ENCODE results near the gene AGFG1.

The AGFG1 gene, protein sequence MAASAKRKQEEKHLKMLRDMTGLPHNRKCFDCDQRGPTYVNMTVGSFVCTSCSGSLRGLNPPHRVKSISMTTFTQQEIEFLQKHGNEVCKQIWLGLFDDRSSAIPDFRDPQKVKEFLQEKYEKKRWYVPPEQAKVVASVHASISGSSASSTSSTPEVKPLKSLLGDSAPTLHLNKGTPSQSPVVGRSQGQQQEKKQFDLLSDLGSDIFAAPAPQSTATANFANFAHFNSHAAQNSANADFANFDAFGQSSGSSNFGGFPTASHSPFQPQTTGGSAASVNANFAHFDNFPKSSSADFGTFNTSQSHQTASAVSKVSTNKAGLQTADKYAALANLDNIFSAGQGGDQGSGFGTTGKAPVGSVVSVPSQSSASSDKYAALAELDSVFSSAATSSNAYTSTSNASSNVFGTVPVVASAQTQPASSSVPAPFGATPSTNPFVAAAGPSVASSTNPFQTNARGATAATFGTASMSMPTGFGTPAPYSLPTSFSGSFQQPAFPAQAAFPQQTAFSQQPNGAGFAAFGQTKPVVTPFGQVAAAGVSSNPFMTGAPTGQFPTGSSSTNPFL

GRCh38 chr2:227471924-227472264 is at the start of gene AGFG1:
TSS of gene AGFG1 (plus strand) at chr2:227472156. CDS start at chr2:227472422, 266 bp downstream.
- peak; percentile 88 for DNase-seq

DNA sequence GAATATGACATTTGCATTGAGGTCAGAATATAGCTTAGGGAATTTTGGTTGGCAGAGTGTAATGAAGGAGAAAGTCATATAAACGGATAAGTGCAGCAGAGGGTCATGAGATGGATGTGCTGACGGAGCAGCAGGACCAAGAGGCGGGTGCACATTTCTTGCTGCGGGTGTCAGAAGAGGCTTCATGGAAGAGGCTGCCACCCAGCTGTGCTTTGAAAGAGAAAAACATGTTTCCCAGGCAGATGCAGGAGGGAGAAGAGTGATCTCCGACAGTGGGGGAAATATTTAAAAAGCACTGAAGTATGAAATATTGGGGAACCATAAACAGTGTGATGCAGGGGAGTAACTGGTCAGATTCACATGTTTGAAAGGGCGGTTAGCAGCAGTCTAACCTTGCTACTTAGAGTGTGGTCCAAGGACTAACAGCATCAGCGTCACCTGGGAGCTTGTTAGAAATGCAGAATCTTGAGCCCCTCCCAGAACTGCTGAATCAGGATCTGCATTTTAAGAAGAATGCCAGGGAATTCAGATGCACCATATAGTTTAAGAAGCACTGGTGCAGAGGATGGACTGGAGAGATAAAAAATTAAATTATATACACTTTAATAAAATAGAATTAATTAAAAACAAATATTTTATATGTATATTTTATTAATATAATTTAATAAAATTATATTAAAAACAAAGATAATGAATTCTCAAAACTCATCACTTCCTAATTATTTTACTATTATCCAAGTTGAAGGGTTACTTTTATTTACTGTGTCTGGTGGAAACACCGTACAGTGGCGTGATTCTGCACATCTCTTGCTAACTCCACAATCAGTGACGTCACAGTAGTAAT is 48.1 kb upstream of the AGFG1 start:
- DNase-seq, result no peak

DNA sequence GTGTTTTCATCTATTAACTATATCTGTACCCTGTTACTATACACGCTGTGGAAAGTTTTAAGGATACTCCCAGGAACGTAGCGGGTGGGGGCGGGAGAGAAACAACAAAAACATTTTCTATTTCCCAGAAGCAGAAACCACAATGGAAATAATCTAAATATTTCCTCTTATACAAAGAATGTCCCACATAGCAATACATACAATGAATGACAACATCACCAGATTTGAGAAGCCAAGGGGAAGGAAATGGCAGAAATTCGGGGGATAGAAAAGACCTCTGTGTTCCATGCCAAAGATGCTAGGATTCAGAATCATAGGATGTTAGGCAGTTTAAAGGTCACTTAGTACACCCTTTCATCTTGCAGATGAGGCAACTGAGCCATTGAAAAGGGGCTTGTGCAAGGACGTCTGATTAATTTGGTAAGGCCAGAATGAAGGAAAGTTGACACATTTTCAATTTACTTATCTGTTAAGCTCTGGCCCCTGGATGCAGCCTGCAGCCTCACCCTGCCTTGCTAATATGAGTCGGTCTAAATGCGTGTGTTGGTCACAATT is 43.1 kb upstream of the AGFG1 start:
- DNase-seq, result no peak

DNA sequence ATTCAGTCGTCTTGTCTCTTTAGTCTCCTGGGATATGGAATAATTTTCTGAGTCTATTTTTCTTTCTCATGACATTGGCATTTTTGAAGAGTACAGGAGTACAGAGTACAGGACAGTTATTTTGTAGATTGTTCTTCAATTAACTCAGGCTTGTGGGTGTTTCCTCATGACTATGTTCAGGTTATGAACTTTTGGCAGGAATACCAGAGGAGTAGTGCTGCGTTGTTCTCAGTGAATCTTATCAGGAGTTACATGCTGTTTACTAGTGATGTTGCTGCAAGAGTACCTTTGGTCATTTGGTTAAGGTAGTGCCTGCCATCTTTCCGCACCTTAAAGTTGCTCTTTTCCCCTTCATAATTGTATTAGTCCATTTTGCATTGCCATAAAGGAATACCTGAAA is 41.3 kb upstream of the AGFG1 start:
- no peak for DNase-seq

DNA sequence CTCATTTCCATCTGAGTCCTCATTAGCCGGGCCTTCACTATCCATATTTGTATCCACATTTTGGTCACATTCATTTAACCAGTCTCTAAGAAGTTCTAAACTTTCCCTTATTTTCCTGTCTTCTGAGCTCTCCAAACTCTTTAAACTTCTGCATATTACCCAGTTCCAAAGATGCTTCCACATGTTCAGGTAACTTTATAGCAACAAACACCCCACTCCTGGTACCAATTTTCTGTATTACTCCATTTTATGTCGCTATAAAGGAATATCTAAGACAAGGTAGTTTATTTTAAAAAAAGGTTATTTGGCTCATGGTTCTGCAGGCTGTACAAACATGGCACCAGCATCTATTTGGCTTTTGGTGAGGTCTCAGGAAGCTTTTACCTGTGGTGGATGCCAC is 38.8 kb upstream of the AGFG1 start:
- DNase-seq, result no peak

DNA sequence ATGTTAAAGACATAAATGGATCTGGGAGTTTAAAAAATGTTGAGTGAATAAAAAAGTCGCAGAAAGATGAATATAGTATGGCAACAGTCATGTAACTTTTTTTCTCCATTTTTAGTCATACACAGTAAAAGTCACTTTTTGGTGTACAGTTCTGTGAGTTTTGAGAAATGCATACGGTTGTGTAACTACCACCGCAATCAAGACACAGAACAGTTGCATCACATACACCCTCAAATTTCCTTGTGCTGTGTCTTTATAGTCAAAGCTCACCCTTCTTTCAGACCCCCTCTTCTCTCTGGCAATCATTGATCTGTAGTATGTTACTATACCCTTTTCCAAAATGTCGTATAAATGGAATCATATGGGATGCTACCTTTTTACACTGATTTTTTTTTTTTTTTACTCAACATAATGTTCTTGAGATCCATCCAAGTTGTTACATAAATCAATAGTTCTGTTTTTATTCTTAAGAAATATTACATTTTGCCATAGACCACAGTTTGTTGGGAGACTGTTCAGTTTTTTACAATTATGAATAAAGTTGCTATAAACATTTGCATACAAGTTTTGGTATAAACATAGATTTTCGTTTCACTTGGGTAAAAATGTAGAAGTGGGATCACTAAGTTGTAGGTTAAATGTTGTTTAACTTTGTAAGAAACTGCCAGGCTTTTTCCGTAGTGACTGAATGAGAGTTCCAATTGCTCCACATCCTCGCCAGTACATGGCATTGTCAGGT is 35.4 kb upstream of the AGFG1 start:
- DNase-seq, result no peak

DNA sequence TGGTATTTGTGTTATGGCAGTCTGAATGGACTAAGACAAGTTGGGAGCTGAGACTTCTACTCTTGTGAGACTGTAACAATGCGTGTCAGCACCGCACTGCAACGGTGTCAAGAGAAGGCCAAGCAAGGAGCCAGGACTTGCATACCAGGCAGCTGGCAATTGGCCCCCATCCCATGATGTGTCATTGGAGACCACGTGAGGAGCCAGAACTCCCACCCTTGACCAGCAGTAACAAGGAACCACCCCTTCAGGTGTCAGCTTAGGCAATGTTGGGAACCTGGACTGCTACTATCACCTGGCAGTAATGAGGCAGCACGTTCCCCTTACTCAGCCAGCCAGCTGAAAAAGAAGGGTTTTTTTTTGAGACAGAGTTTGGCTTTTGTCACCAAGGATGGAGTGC is 32.7 kb upstream of the AGFG1 start:
- DNase-seq, result no peak

GRCh38 chr2:227442639-227443038 is 29.3 kb upstream of the AGFG1 start:
- DNase-seq, result no peak

DNA sequence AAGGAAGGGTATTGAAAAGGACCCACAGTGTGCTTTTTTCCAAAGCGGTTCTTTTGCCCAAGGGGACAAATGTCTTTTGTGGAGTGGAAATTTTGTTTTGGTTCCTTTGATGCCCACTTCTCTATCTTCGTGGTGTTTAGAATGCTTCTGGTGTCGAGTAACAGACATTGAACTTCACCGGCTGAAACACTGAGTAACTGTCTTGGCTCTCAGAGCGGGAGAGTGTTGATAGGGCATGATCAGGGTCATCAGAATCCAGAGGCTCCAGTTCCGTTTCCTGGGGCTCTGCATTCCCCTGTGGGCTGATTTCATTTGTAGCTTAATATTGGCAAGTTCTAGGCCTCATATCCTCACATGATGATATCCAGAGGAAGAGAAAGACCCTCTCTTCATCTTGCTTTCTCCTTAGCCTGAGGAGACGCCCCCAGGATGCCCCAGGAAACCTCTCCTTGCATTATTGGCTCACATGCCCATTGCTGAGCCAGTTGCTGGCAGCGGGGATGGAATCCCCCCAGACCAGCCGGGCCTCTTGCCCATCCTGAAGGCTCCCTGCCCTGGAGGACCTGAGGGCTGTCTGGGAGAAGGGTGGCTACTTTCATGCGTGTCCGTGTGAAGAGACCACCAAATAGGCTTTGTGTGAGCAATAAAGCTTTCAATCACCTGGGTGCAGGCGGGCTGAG is 27.9 kb upstream of the AGFG1 start:
- no peak for DNase-seq

GRCh38 chr2:227447606-227448005 is 24.4 kb upstream of the AGFG1 start:
- DNase-seq, result no peak

- DNase-seq, result no peak
Measured at GRCh38 chr2:227450311-227450841, 21.6 kb upstream of the AGFG1 start.

DNA sequence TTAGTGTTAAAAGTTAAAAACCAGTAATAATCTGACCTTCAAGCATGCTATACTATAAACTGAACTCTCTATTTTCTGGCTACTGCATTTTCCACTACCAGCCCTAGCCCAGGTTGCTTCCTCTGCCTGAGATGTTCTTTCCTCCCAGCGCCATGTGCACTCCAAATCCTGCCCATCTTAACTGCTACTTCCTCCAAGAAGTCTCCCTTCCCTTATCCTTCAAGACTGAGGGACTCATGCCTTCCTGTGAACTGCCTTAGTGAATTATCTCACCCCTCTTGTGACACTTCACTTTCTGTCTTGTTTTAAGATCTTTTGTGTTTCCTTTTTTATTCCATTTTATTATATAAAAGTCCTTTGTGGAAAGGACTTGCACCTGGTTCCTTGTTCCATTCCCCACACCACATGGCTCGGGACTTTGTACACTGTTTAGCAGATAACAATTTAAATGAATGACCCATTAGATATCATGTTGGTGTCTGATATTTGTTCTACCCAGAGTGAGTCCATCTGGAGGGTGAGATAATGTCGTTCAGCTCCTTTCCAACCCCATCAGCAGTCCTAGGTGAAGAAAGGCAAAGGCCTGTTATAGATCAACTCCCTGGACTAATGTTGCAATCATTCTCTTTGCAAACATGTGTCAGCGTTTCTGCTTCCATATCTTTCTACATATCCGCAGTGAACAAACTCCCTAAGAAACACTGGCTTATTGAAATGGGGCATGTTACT is 20.9 kb upstream of the AGFG1 start:
- no peak for DNase-seq

DNA sequence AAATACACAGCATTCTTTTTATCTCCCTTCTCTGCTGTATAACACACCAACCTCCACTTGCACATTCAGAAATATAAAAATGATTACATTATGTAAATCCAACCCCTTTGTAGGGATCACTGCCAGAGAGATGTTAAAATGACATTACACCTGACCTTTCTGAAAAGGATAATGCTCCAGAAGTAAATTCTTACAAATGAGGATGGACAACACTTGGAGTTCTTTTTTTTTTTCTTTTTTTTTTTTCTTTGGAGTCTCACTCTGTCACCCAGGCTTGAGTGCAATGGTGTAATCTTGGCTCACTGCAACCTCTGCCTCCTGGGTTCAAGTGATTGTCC is 20.3 kb upstream of the AGFG1 start:
- no peak for DNase-seq

GRCh38 chr2:227453810-227454209 is 18.1 kb upstream of the AGFG1 start:
- no peak for DNase-seq

GRCh38 chr2:227454323-227454860 is 17.6 kb upstream of the AGFG1 start:
- no peak for DNase-seq

DNA sequence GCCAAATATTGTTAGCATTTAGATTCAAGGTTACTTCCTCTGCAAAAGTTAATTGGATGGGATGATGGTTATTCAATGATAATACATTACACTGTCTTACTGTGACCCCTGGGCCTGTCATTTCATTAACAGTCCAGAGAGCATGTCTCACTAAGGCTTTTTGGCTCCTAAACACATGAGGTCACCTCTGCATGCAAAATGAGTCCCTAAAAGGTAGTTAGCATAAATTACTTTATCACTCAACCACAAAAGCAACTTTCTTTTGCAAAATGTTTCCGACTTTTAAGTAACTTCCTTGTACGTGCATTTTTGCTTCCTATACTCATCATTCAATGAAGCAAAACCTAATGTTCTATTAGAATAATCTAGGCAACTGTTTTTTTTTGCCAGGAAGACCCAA is 16.8 kb upstream of the AGFG1 start:
- DNase-seq, result no peak

DNA sequence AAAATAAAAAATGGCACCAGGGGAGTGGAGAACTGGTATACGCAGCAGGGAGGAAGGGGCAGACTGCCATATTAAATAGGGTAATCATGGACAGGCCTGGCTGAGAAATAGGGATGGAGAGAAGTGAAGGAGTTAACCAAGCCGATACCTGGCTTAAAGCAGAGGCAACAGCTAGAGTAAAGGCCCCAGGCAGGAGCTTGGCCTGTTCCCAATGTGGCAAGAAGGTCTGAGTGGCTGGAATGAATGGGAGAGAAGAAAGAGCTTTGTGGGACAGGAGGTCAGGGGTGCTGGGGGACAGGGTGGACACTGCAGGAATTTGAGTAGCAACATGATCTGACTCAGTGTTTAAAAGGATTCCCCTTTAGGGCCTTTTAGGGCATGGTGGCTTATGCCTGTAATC is 15.9 kb upstream of the AGFG1 start:
- DNase-seq, result no peak

GRCh38 chr2:227456772-227457171 is 15.2 kb upstream of the AGFG1 start:
- DNase-seq, result no peak

DNA sequence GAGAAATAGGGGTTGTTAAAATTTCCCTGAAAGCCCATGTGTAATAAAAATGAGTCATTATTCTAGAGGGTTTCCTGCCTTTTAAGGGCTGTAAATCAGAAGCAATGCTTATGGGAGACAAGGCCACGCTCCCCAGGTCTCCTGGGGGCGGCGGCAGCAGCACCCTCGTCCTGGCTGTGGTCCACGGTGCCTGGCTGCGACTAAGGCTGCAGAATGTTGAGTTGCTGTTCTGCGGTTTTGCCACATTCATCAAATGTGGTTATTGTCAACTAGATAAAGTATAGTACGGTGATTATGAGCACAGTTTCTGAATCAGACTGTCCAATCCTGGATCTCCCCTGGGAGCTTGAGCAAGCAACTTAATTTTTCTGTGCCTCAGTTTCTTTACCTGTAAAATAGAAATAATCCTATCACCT is 11.9 kb upstream of the AGFG1 start:
- peak; percentile 83 for DNase-seq

DNA sequence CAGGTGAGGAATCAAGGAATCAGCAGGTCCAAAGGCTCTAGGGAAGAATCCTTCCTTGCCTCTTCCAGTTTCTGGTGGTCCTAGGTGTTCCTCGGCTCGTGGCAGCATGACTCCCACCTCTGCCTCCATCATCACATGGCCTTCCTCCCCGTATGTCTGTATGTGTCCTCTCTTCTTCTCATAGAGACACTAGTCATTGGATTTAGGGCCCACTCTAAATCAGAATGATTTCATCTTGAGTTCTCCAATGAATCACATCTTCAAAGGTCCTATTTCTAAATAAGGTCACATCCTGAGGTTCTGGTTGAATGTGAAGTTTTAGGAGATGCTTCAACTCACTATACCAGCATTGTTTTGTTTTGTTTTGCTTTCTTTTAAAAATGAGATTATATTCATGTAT is 11.1 kb upstream of the AGFG1 start:
- peak; percentile 29 for DNase-seq

DNA sequence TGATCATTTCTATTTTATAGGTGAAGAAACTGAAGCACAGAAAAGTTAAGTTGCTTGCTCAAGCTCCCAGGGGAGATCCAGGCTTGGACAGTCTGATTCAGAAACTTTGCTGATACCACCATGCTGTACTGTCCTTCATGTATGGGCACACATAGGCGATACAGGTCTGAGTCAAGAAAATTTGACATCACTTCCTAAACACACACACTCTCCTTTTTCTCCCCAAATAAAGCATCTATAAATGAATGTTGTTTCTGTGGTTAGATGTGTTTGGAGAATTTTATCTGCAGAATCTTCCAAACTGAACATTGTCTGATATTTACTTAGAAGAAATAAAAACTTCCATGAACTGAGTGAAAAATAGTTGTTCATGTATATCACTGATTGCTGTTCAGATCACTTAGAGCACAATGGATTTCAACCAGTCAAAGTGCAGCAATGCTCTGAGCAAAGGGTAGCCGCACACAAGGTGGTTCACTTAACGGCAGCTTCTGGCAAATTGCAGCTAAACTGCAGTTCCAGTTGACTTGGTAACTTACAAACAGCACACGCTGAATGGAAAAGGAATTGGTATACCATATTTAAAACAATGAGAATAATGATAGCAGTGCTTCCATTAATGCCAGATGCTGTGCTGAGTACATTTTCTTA is 10.0 kb upstream of the AGFG1 start:
- DNase-seq, result no peak
